ENCODE data around the gene SORL1.

SORL1 gene

GRCh38 chr11:121610706-121611105 lies 158.6 kb downstream of the SORL1 start:
- Mint-ChIP-seq H3K4me1 (ENCODE audit: low read depth) (no peaks in the 10 kb centered on the region), H3K4me3 (no peak overlapping the region), H3K36me3 (ENCODE audit: low read depth) (peaks cover 62% of the 10 kb centered on the region), H3K27ac (no peak overlapping the region), H3K9me3 (no peaks in the 10 kb centered on the region), H3K27me3 (no peaks in the 10 kb centered on the region)

- Mint-ChIP-seq H3K9me3 (no peaks in the 10 kb centered on the region), H3K4me1 (ENCODE audit: low read depth) (no peaks in the 10 kb centered on the region), H3K27ac (no peak overlapping the region), H3K4me3 (no peak overlapping the region), H3K36me3 (ENCODE audit: low read depth) (peaks cover 67% of the 10 kb centered on the region), H3K27me3 (no peaks in the 10 kb centered on the region)
Measured at GRCh38 chr11:121611242-121611641, 159.1 kb downstream of the SORL1 start.

- H3K36me3 Mint-ChIP-seq (ENCODE audit: low read depth), result peaks cover 70% of the 10 kb centered on the region
- no peaks in the 10 kb centered on the region for H3K9me3 Mint-ChIP-seq
- H3K4me1 Mint-ChIP-seq (ENCODE audit: low read depth), result no peaks in the 10 kb centered on the region
- H3K27ac Mint-ChIP-seq, result no peak overlapping the region
- no peaks in the 10 kb centered on the region for H3K27me3 Mint-ChIP-seq
- no peak overlapping the region for H3K4me3 Mint-ChIP-seq
Measured at GRCh38 chr11:121613724-121614123, 161.6 kb downstream of the SORL1 start.

GRCh38 chr11:121614636-121615240 lies 162.6 kb downstream of the SORL1 start:
- no peaks in the 10 kb centered on the region for H3K9me3 Mint-ChIP-seq
- H3K27ac Mint-ChIP-seq, result no peak overlapping the region
- peaks cover 70% of the 10 kb centered on the region for H3K36me3 Mint-ChIP-seq (ENCODE audit: low read depth)
- no peak overlapping the region for H3K4me3 Mint-ChIP-seq
- H3K27me3 Mint-ChIP-seq, result no peaks in the 10 kb centered on the region
- H3K4me1 Mint-ChIP-seq (ENCODE audit: low read depth), result no peaks in the 10 kb centered on the region

GRCh38 chr11:121615501-121615900 lies 163.4 kb downstream of the SORL1 start:
- Mint-ChIP-seq H3K36me3 (ENCODE audit: low read depth) (peaks cover 66% of the 10 kb centered on the region), H3K4me3 (no peak overlapping the region), H3K4me1 (ENCODE audit: low read depth) (no peaks in the 10 kb centered on the region), H3K9me3 (no peaks in the 10 kb centered on the region), H3K27ac (no peak overlapping the region), H3K27me3 (no peaks in the 10 kb centered on the region)

GRCh38 chr11:121618516-121618915 lies 166.4 kb downstream of the SORL1 start:
- Mint-ChIP-seq H3K36me3 (ENCODE audit: low read depth) (peaks cover 77% of the 10 kb centered on the region), H3K4me3 (no peak overlapping the region), H3K9me3 (no peaks in the 10 kb centered on the region), H3K4me1 (ENCODE audit: low read depth) (no peaks in the 10 kb centered on the region), H3K27me3 (no peaks in the 10 kb centered on the region), H3K27ac (no peak overlapping the region)

- no peaks in the 10 kb centered on the region for H3K27me3 Mint-ChIP-seq
- no peak overlapping the region for H3K27ac Mint-ChIP-seq
- H3K4me1 Mint-ChIP-seq (ENCODE audit: low read depth), result no peaks in the 10 kb centered on the region
- no peak overlapping the region for H3K4me3 Mint-ChIP-seq
- peaks cover 60% of the 10 kb centered on the region for H3K36me3 Mint-ChIP-seq (ENCODE audit: low read depth)
- H3K9me3 Mint-ChIP-seq, result no peaks in the 10 kb centered on the region
Measured at GRCh38 chr11:121625777-121626506, 173.8 kb downstream of the SORL1 start.

GRCh38 chr11:121626507-121626875 lies 174.4 kb downstream of the SORL1 start:
- H3K4me1 Mint-ChIP-seq (ENCODE audit: low read depth), result no peaks in the 10 kb centered on the region
- no peak overlapping the region for H3K27ac Mint-ChIP-seq
- no peak overlapping the region for H3K4me3 Mint-ChIP-seq

GRCh38 chr11:121626980-121627379 lies 174.9 kb downstream of the SORL1 start:
- H3K27ac Mint-ChIP-seq, result no peak overlapping the region
- no peaks in the 10 kb centered on the region for H3K9me3 Mint-ChIP-seq
- H3K4me1 Mint-ChIP-seq (ENCODE audit: low read depth), result no peaks in the 10 kb centered on the region
- no peak overlapping the region for H3K4me3 Mint-ChIP-seq
- H3K36me3 Mint-ChIP-seq (ENCODE audit: low read depth), result peaks cover 50% of the 10 kb centered on the region
- no peaks in the 10 kb centered on the region for H3K27me3 Mint-ChIP-seq

More at GRCh38 chr11:121626507-121626875, 174.4 kb downstream of the SORL1 start:
- H3K27me3 Mint-ChIP-seq, result no peaks in the 10 kb centered on the region
- peaks cover 54% of the 10 kb centered on the region for H3K36me3 Mint-ChIP-seq (ENCODE audit: low read depth)
- no peaks in the 10 kb centered on the region for H3K9me3 Mint-ChIP-seq

- H3K4me1 Mint-ChIP-seq (ENCODE audit: low read depth), result no peaks in the 10 kb centered on the region
- no peaks in the 10 kb centered on the region for H3K9me3 Mint-ChIP-seq
- H3K36me3 Mint-ChIP-seq (ENCODE audit: low read depth), result peaks cover 37% of the 10 kb centered on the region
- H3K4me3 Mint-ChIP-seq, result no peak overlapping the region
- H3K27me3 Mint-ChIP-seq, result no peaks in the 10 kb centered on the region
- no peak overlapping the region for H3K27ac Mint-ChIP-seq
Measured at GRCh38 chr11:121630041-121630440, 177.9 kb downstream of the SORL1 start.

- Mint-ChIP-seq H3K27ac (no peak overlapping the region), H3K27me3 (no peaks in the 10 kb centered on the region), H3K4me3 (no peak overlapping the region), H3K36me3 (ENCODE audit: low read depth) (peaks cover 37% of the 10 kb centered on the region), H3K4me1 (ENCODE audit: low read depth) (no peaks in the 10 kb centered on the region), H3K9me3 (no peaks in the 10 kb centered on the region)
Measured at GRCh38 chr11:121631456-121631855, 179.3 kb downstream of the SORL1 start.

- Mint-ChIP-seq H3K4me3 (no peak overlapping the region), H3K27me3 (no peaks in the 10 kb centered on the region), H3K36me3 (ENCODE audit: low read depth) (peaks cover 24% of the 10 kb centered on the region), H3K9me3 (no peaks in the 10 kb centered on the region), H3K27ac (peak overlapping the region; percentile 4), H3K4me1 (ENCODE audit: low read depth) (no peaks in the 10 kb centered on the region)
Measured at GRCh38 chr11:121634273-121634672, 182.2 kb downstream of the SORL1 start.

- no peaks in the 10 kb centered on the region for H3K27me3 Mint-ChIP-seq
- no peaks in the 10 kb centered on the region for H3K4me1 Mint-ChIP-seq (ENCODE audit: low read depth)
- H3K36me3 Mint-ChIP-seq (ENCODE audit: low read depth), result peaks cover 19% of the 10 kb centered on the region
- H3K27ac Mint-ChIP-seq, result no peak overlapping the region
- H3K4me3 Mint-ChIP-seq, result no peak overlapping the region
- no peaks in the 10 kb centered on the region for H3K9me3 Mint-ChIP-seq
Measured at GRCh38 chr11:121634889-121635288, 182.8 kb downstream of the SORL1 start.

GRCh38 chr11:121636081-121636799 lies 184.1 kb downstream of the SORL1 start:
- no peaks in the 10 kb centered on the region for H3K4me1 Mint-ChIP-seq (ENCODE audit: low read depth)
- no peaks in the 10 kb centered on the region for H3K27me3 Mint-ChIP-seq
- no peak overlapping the region for H3K27ac Mint-ChIP-seq
- peaks cover 9% of the 10 kb centered on the region for H3K36me3 Mint-ChIP-seq (ENCODE audit: low read depth)
- no peak overlapping the region for H3K4me3 Mint-ChIP-seq
- no peaks in the 10 kb centered on the region for H3K9me3 Mint-ChIP-seq

GRCh38 chr11:121636800-121637176 lies 184.7 kb downstream of the SORL1 start:
- no peaks in the 10 kb centered on the region for H3K9me3 Mint-ChIP-seq
- H3K4me3 Mint-ChIP-seq, result no peak overlapping the region
- peaks cover 9% of the 10 kb centered on the region for H3K36me3 Mint-ChIP-seq (ENCODE audit: low read depth)
- H3K27ac Mint-ChIP-seq, result no peak overlapping the region
- H3K27me3 Mint-ChIP-seq, result no peaks in the 10 kb centered on the region
- no peaks in the 10 kb centered on the region for H3K4me1 Mint-ChIP-seq (ENCODE audit: low read depth)

Data from stimulated activated naive CD8-positive, alpha-beta T cell treated with anti-CD3 and anti-CD28 coated beads, Interleukin-15, Interleukin-2, amounts not matched to agents 100 ng/mL and 50 ng/mL, for 24 hours (primary cell).